Neural cell (in vitro differentiated cells): ENCODE measurements around the gene MCM3AP.

ENCODE experiments used
- EZH2 ChIP-seq: fragments of 200-600, 300-800 bp; shearing (Covaris generic), sonication (generic); IDR thresholded peaks from 2 replicates; pipeline ENCODE4 v1.6.1; 2014; ENCODE audit warnings: antibody characterized with exemption, low read length, borderline replicate concordance, mild to moderate bottlenecking; ENCODE audit not compliant: insufficient read depth, poor library complexity, severe bottlenecking
- REST ChIP-seq: IDR thresholded peaks from 2 replicates; pipeline ENCODE4 v1.6.1; 2012; ENCODE audit warnings: borderline replicate concordance
- SMC3 ChIP-seq: fragments of 450-650 bp; conservative IDR thresholded peaks from 2 replicates; pipeline ENCODE4 v1.6.1; 2014; ENCODE audit warnings: antibody characterized with exemption, mild to moderate bottlenecking, moderate library complexity; ENCODE audit not compliant: poor library complexity
- TF ChIP-seq, protein P1 (sequence below): fragments of 450-650 bp; IDR thresholded peaks from 2 replicates; pipeline ENCODE4 v1.5.1; 2014; ENCODE audit warnings: antibody characterized with exemption, mild to moderate bottlenecking, moderate library complexity; ENCODE audit not compliant: poor library complexity, severe bottlenecking

GRCh38 chr21:46190491-46191131, 94.8 kb downstream of the MCM3AP start:
- TF ChIP-seq REST (no peak), EZH2 (no peak), SMC3 (no peak)
- TF ChIP-seq, protein P1, sequence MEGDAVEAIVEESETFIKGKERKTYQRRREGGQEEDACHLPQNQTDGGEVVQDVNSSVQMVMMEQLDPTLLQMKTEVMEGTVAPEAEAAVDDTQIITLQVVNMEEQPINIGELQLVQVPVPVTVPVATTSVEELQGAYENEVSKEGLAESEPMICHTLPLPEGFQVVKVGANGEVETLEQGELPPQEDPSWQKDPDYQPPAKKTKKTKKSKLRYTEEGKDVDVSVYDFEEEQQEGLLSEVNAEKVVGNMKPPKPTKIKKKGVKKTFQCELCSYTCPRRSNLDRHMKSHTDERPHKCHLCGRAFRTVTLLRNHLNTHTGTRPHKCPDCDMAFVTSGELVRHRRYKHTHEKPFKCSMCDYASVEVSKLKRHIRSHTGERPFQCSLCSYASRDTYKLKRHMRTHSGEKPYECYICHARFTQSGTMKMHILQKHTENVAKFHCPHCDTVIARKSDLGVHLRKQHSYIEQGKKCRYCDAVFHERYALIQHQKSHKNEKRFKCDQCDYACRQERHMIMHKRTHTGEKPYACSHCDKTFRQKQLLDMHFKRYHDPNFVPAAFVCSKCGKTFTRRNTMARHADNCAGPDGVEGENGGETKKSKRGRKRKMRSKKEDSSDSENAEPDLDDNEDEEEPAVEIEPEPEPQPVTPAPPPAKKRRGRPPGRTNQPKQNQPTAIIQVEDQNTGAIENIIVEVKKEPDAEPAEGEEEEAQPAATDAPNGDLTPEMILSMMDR = no peak
